A549 (cell line): ENCODE results near the gene PCED1B. TPM values are rescaled to one million over a fixed set of nuclear protein-coding genes. Genes with fewer than 3 reads are reported as not detected.

Experiments
- ATAC-seq, 2 experiments: fragments of 200-7000 bp in 1 of 2; fragments of >200 bp in 1 of 2; cut with Nextera tagmentation in 1 of 2; cut with Tn5 transposase in 1 of 2; 3 replicates each; pipeline versions ENCODE4 v1.8.0 to v1.9.1; 2018 to 2020; ENCODE audit warnings: mild to moderate bottlenecking in 1 of 2, moderate library complexity in 1 of 2
- CTCF ChIA-PET: fragments of 300-600 bp; sonication (Branson Sonifier 250); formaldehyde crosslinking; extraction: SDS; loops from one replicate; lab custom pipeline; 2021; ENCODE audit warnings: antibody characterized with exemption, inconsistent platforms; lab: Yijun Ruan, JAX
- POLR2A ChIA-PET: fragments of 350-600 bp; formaldehyde crosslinking; extraction: SDS; loops from one replicate; lab custom pipeline; 2021; ENCODE audit warnings: antibody characterized with exemption, inconsistent platforms; lab: Yijun Ruan, JAX
- DNase-seq, 2 experiments: peaks; one replicate each; pipeline versions ENCODE4 v3.0.0 to v3.0.0-alpha.2; 2011 to 2016; ENCODE audit warnings: low read depth in 1 of 2, low spot score in 1 of 2
- FAIRE-seq: peaks from 2 replicates; lab custom pipeline; 2011; peaks lifted over from hg19 to GRCh38; lab: Jason Lieb, UNC
- H3K27ac ChIP-seq, 2 experiments: fragments of >200 bp; sonication (Bioruptor Twin); formaldehyde crosslinking; 3 replicates each; pipeline ENCODE4 v1.5.1; 2016 to 2017
- H3K4me1 ChIP-seq: fragments of >200 bp; sonication (Bioruptor Twin); formaldehyde crosslinking; 3 replicates; pipeline ENCODE4 v1.6.1; 2016
- H3K4me2 ChIP-seq: fragments of >200 bp; sonication (Bioruptor Twin); formaldehyde crosslinking; 3 replicates; pipeline ENCODE4 v1.6.1; 2016
- H3K4me3 ChIP-seq: fragments of >200 bp; sonication (Bioruptor Twin); formaldehyde crosslinking; 3 replicates; pipeline ENCODE4 v1.5.1; 2016
- H3K9me3 ChIP-seq: fragments of >200 bp; sonication (Bioruptor Twin); formaldehyde crosslinking; 3 replicates; pipeline ENCODE4 v1.6.1; 2016
- CHD4 ChIP-seq: fragments of 200-600 bp; sonication (generic); IDR thresholded peaks from 2 replicates; pipeline ENCODE4 v1.6.1; 2016; ENCODE audit warnings: antibody characterized with exemption, mild to moderate bottlenecking, borderline replicate concordance
- FOSL2 ChIP-seq, 2 experiments: fragments of 450-650 bp in 1 of 2; fragments of >200 bp in 1 of 2; sonication (Bioruptor Twin) in 1 of 2; formaldehyde crosslinking; IDR thresholded peaks; 2 replicates each; pipeline versions ENCODE4 v1.5.0 to v1.6.1; 2016 to 2020; ENCODE audit warnings: mild to moderate bottlenecking in 1 of 2, moderate library complexity in 1 of 2
- HEYL ChIP-seq: fragments of 250-450 bp; sonication (Bioruptor Pico); IDR thresholded peaks from 2 replicates; pipeline ENCODE4 v1.8.0; 2021; ENCODE audit warnings: mild to moderate bottlenecking, moderate library complexity
- JUN ChIP-seq, 2 experiments: fragments of >200 bp; sonication (Bioruptor Twin); formaldehyde crosslinking; IDR thresholded peaks; 2 replicates in 1 of 2; 3 replicates in 1 of 2; pipeline ENCODE4 v1.6.1; 2016 to 2017
- KDM5A ChIP-seq: fragments of 200-600 bp; sonication (generic); IDR thresholded peaks from 2 replicates; pipeline ENCODE4 v1.6.1; 2016; ENCODE audit warnings: antibody characterized with exemption, mild to moderate bottlenecking
- POLR2A ChIP-seq: IDR thresholded peaks from 2 replicates; pipeline ENCODE4 v1.6.1; 2012; ENCODE audit warnings: mild to moderate bottlenecking, low read length
- RAD21 ChIP-seq, 2 experiments: fragments of >200 bp in 1 of 2; sonication (Bioruptor Twin) in 1 of 2; formaldehyde crosslinking in 1 of 2; IDR thresholded peaks in 1 of 2; conservative IDR thresholded peaks in 1 of 2; 2 replicates in 1 of 2; 3 replicates in 1 of 2; pipeline ENCODE4 v1.6.1; 2012 to 2018; ENCODE audit warnings: inconsistent platforms in 1 of 2
- SREBF2 ChIP-seq: fragments of 450-650 bp; IDR thresholded peaks from 2 replicates; pipeline ENCODE4 v1.6.1; 2014; ENCODE audit warnings: mild to moderate bottlenecking, moderate library complexity
- ZFP36 ChIP-seq: fragments of 450-650 bp; IDR thresholded peaks from 2 replicates; pipeline ENCODE4 v1.6.1; 2014; ENCODE audit warnings: borderline replicate concordance; ENCODE audit not compliant: partially characterized antibody
- WGBS: methylation state at CpG from one replicate; pipeline ENCODE4 v1.1.6; 2017; ENCODE audit errors: missing lambda C conversion rate; 5-methylcytosine and 5-hydroxymethylcytosine counted together
- polyA minus RNA-seq: library from RNA; depleted of rRNA, polyadenylated mRNA; stranded (reverse); fragments of >200 nt; gene quantifications from 2 replicates; pipeline ENCODE4 v1.2.3, GENCODE V29; 2011; rRNA and poly(A)+ RNA removed
- polyA plus RNA-seq, 4 experiments: library from polyadenylated mRNA; depleted of rRNA in 3 of 4; stranded (reverse); fragments of >200 nt; fragmentation: RNase III in 1 of 4; extraction: RNeasy Plus Mini Kit Qiagen cat#74134 plus additional on column Dnase treatment in 1 of 4; gene quantifications; 2 replicates in 3 of 4; 3 replicates in 1 of 4; pipeline ENCODE4 v1.2.3, GENCODE V29; 2011 to 2017
- TF ChIP-seq, protein P1 (sequence below): IDR thresholded peaks from 2 replicates; pipeline ENCODE4 v1.6.1; 2012
- TF ChIP-seq, protein P2 (sequence below): fragments of >200 bp; sonication (Bioruptor Twin); formaldehyde crosslinking; IDR thresholded peaks from 3 replicates; pipeline ENCODE4 v1.6.1; 2016
- TF ChIP-seq, protein P3 (sequence below): fragments of 200-600 bp; sonication (generic); IDR thresholded peaks from 2 replicates; pipeline ENCODE4 v1.6.1; 2016; ENCODE audit warnings: antibody characterized with exemption, mild to moderate bottlenecking, moderate library complexity
- TF ChIP-seq, protein P4 (sequence below): fragments of 250-450 bp; sonication (Bioruptor Pico); IDR thresholded peaks from 2 replicates; pipeline ENCODE4 v1.5.0; 2020; ENCODE audit warnings: low read depth, mild to moderate bottlenecking, moderate library complexity
- TF ChIP-seq, protein P5 (sequence below): fragments of >200 bp; sonication (Bioruptor Twin); formaldehyde crosslinking; IDR thresholded peaks from 2 replicates; pipeline ENCODE4 v1.6.1; 2016
- TF ChIP-seq, protein P6 (sequence below): fragments of >200 bp; sonication (Bioruptor Twin); formaldehyde crosslinking; IDR thresholded peaks from 3 replicates; pipeline ENCODE4 v1.5.1; 2016

The PCED1B gene, protein sequence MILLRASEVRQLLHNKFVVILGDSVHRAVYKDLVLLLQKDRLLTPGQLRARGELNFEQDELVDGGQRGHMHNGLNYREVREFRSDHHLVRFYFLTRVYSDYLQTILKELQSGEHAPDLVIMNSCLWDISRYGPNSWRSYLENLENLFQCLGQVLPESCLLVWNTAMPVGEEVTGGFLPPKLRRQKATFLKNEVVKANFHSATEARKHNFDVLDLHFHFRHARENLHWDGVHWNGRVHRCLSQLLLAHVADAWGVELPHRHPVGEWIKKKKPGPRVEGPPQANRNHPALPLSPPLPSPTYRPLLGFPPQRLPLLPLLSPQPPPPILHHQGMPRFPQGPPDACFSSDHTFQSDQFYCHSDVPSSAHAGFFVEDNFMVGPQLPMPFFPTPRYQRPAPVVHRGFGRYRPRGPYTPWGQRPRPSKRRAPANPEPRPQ
- polyA plus RNA-seq (2011; rRNA removed) (74.6 and 92.2 TPM in 2 replicates), polyA plus RNA-seq (2017; fragmentation: RNase III; extraction: RNeasy Plus Mini Kit Qiagen cat#74134 plus additional on column Dnase treatment) (92.7 to 122 TPM (median 108 TPM) in 3 replicates), polyA minus RNA-seq (75.0 and 84.8 TPM in 2 replicates)
- polyA plus RNA-seq (2012; cell fraction: cytosol; rRNA removed), result 104 and 133 TPM in 2 replicates
- polyA plus RNA-seq (2012; cell fraction: nucleus; rRNA removed), result 247 TPM in 2 replicates

DNA sequence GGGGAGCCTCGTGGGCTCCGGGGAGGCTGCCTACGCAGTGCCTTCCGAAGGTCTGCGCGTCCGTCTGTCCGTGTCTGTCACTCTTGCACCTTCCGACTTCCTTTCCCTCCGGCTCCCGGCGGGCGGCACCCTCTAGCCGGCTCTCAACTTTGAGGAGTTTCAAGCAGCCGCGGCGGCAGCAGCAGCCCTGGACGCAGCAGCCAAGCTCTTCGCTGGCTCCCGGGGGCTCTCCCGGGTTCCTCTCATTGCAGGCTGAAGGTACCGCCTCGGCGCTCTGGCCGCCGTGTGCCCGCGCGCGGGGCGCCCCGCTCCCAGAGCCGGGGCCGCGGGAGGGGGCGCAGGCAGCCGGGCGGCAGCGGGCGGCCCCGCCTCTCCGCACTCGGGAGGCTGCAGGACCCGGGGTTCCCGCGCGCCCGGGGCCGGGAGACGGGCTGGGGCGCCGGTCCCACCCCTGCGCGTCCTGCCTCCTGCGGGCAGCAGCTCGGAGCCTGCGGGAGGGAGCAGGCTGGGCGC is at the start of gene PCED1B, which contains the start of gene AMIGO2:
PCED1B (plus strand) TSS at position 154 of the 513 bp plus-strand sequence. CDS start 155,443 bp downstream, outside the sequence.
AMIGO2 (minus strand) TSS at position 492 of the 513 bp plus-strand sequence. CDS start 957 bp downstream, outside the sequence.
- peaks cover 42% of the 10 kb centered on the region for H3K4me1 ChIP-seq
- TF ChIP-seq, protein P1, sequence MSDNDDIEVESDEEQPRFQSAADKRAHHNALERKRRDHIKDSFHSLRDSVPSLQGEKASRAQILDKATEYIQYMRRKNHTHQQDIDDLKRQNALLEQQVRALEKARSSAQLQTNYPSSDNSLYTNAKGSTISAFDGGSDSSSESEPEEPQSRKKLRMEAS, result no peak
- TF ChIP-seq POLR2A (0 out of 2 replicates have a peak, but pooled peaks have one; percentile 28), CHD4 (no peak), JUN (IDR thresholded peaks at IDR 0.05) (peak; percentile 61 to 92; a peak in 4 of 5 replicates), RAD21 (conservative IDR thresholded peaks at IDR 0.05 in 1 of 2, IDR thresholded peaks at IDR 0.05 in 1 of 2) (peak; percentile 36 to 38; a peak in 4 of 5 replicates), SREBF2 (no peak), KDM5A (peak; percentile 8; the same call in 1 of the 2 replicates), FOSL2 (IDR thresholded peaks at IDR 0.05) (no peak), FOSL2 (CRISPR knock-in tag; IDR thresholded peaks at IDR 0.05) (0 out of 2 replicates have a peak, but pooled peaks have one; percentile 12), HEYL (CRISPR knock-in tag) (no peak), ZFP36 (no peak)
- TF ChIP-seq, protein P2, sequence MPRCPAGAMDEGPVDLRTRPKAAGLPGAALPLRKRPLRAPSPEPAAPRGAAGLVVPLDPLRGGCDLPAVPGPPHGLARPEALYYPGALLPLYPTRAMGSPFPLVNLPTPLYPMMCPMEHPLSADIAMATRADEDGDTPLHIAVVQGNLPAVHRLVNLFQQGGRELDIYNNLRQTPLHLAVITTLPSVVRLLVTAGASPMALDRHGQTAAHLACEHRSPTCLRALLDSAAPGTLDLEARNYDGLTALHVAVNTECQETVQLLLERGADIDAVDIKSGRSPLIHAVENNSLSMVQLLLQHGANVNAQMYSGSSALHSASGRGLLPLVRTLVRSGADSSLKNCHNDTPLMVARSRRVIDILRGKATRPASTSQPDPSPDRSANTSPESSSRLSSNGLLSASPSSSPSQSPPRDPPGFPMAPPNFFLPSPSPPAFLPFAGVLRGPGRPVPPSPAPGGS, result 0 out of 3 replicates have a peak, but pooled peaks have one; percentile 16
- TF ChIP-seq, protein P3, sequence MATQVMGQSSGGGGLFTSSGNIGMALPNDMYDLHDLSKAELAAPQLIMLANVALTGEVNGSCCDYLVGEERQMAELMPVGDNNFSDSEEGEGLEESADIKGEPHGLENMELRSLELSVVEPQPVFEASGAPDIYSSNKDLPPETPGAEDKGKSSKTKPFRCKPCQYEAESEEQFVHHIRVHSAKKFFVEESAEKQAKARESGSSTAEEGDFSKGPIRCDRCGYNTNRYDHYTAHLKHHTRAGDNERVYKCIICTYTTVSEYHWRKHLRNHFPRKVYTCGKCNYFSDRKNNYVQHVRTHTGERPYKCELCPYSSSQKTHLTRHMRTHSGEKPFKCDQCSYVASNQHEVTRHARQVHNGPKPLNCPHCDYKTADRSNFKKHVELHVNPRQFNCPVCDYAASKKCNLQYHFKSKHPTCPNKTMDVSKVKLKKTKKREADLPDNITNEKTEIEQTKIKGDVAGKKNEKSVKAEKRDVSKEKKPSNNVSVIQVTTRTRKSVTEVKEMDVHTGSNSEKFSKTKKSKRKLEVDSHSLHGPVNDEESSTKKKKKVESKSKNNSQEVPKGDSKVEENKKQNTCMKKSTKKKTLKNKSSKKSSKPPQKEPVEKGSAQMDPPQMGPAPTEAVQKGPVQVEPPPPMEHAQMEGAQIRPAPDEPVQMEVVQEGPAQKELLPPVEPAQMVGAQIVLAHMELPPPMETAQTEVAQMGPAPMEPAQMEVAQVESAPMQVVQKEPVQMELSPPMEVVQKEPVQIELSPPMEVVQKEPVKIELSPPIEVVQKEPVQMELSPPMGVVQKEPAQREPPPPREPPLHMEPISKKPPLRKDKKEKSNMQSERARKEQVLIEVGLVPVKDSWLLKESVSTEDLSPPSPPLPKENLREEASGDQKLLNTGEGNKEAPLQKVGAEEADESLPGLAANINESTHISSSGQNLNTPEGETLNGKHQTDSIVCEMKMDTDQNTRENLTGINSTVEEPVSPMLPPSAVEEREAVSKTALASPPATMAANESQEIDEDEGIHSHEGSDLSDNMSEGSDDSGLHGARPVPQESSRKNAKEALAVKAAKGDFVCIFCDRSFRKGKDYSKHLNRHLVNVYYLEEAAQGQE, result no peak
- DNase-seq (peak in 1 of 2 experiments; percentile 76), FAIRE-seq (no peak), ATAC-seq (peak; percentile 1 to 49)
- under 1% methylated on average over 38 of the region's 58 CpGs for WGBS
- no peaks in the 10 kb centered on the region for H3K9me3 ChIP-seq
- ChIA-PET CTCF (interaction anchor here (0.8 to 3.9 kb wide), 18 partner anchors 9 to 607 kb away, joined by 3 to 25 read pairs (median 4); no protein-coding TSS in a partner anchor), POLR2A (interaction anchor here (0.6 to 11.0 kb wide), 22 partner anchors 9 to 811 kb away, joined by 3 to 156 read pairs (median 5); partner anchors contain the start of genes RPAP3 and SLC38A1)
- H3K4me2 ChIP-seq, result peak within 1 kb of the TSS; percentile 89
- peak within 1 kb of the TSS; percentile 97 to 100 for H3K27ac ChIP-seq
- peak within 1 kb of the TSS; percentile 74 for H3K4me3 ChIP-seq

DNA sequence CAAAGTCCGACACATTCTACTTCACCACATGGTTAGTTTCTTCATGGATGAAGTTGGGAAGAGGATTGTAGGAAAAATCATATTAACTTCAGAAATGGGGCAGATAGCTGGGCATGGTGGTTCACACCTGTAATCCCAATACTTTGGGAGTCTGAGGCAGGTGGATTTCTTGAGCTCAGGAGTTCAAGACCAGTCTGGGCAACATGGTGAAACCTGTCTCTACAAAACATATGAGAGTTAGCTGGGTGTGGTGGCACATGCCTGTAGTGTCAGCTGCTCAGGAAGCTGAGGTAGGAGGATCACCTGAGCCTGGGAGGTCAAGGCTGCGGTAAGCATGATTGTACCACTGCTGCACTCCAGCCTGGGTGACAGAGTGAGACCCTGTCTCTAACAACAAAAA is 49.5 kb upstream of the PCED1B start:
- H3K4me3 ChIP-seq, result no peak overlapping the region
- no peak overlapping the region for H3K4me2 ChIP-seq
- no peak overlapping the region; a peak in 1 of 6 replicates for H3K27ac ChIP-seq
- ATAC-seq (no peak), FAIRE-seq (no peak), DNase-seq (no peak)
- TF ChIP-seq, protein P4, sequence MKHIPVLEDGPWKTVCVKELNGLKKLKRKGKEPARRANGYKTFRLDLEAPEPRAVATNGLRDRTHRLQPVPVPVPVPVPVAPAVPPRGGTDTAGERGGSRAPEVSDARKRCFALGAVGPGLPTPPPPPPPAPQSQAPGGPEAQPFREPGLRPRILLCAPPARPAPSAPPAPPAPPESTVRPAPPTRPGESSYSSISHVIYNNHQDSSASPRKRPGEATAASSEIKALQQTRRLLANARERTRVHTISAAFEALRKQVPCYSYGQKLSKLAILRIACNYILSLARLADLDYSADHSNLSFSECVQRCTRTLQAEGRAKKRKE (CRISPR knock-in tag), result no peak
- TF ChIP-seq, protein P5, sequence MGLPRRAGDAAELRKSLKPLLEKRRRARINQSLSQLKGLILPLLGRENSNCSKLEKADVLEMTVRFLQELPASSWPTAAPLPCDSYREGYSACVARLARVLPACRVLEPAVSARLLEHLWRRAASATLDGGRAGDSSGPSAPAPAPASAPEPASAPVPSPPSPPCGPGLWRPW, result no peak
- TF ChIP-seq, protein P6, sequence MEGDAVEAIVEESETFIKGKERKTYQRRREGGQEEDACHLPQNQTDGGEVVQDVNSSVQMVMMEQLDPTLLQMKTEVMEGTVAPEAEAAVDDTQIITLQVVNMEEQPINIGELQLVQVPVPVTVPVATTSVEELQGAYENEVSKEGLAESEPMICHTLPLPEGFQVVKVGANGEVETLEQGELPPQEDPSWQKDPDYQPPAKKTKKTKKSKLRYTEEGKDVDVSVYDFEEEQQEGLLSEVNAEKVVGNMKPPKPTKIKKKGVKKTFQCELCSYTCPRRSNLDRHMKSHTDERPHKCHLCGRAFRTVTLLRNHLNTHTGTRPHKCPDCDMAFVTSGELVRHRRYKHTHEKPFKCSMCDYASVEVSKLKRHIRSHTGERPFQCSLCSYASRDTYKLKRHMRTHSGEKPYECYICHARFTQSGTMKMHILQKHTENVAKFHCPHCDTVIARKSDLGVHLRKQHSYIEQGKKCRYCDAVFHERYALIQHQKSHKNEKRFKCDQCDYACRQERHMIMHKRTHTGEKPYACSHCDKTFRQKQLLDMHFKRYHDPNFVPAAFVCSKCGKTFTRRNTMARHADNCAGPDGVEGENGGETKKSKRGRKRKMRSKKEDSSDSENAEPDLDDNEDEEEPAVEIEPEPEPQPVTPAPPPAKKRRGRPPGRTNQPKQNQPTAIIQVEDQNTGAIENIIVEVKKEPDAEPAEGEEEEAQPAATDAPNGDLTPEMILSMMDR, result no peak
- 95% methylated on average over 2 of the region's 2 CpGs for WGBS
- CTCF ChIA-PET, result interaction anchor here (0.6 to 1.1 kb wide), 3 partner anchors 9 to 367 kb away, joined by 3 to 5 read pairs (median 3); no protein-coding TSS in a partner anchor
- H3K9me3 ChIP-seq, result no peaks in the 10 kb centered on the region
- H3K4me1 ChIP-seq, result peaks cover 31% of the 10 kb centered on the region
- POLR2A ChIA-PET, result no interaction called here
